SK-MEL-5 (cell line): ENCODE results near the gene LY6G6D. TPM values are rescaled to one million over a fixed set of nuclear protein-coding genes. Genes with fewer than 3 reads are reported as not detected.

ENCODE experiments used
- DNase-seq: peaks from one replicate; pipeline ENCODE4 v3.0.0-alpha.2; 2016; ENCODE audit warnings: low read depth, low spot score
- in situ Hi-C: cut with HindIII; loops from 2 replicates; pipeline ENCODE4 v1.10.0; 2016; ENCODE audit warnings: low sequenced_read_pairs, high pct_unique_total_duplicates, low pct_unique_long_range_greater_than_20kb
- total RNA-seq: library from RNA; depleted of rRNA; stranded (reverse); fragments of >200 nt; shearing (Covaris generic); gene quantifications from 2 replicates; pipeline ENCODE4 v1.2.3, GENCODE V29; 2014

The LY6G6D gene
- total RNA-seq, 1 experiment from 2014 or later: not detected

GRCh38 chr6:31740397-31741223 lies 25.5 kb downstream of the LY6G6D start:
- in situ Hi-C loops: no loop called here
- DNase-seq: no peak

- in situ Hi-C loops: no loop called here
- DNase-seq: no peak
Observed at GRCh38 chr6:31741815-31742214, 26.7 kb downstream of the LY6G6D start.

- in situ Hi-C loops: no loop called here
- DNase-seq: no peak
Observed at GRCh38 chr6:31742894-31743293, 27.7 kb downstream of the LY6G6D start.

GRCh38 chr6:31744422-31744821 lies 29.3 kb downstream of the LY6G6D start:
- in situ Hi-C loops: no loop called here
- no peak for DNase-seq

- in situ Hi-C loops: no loop called here
- DNase-seq: no peak
Observed at GRCh38 chr6:31749301-31750036, 34.3 kb downstream of the LY6G6D start.

GRCh38 chr6:31750411-31751022 lies 35.4 kb downstream of the LY6G6D start:
- in situ Hi-C loops: no loop called here
- no peak for DNase-seq

- in situ Hi-C loops: no loop called here
- no peak for DNase-seq
Observed at GRCh38 chr6:31752739-31753319, 37.7 kb downstream of the LY6G6D start.

- in situ Hi-C loops: no loop called here
- no peak for DNase-seq
Observed at GRCh38 chr6:31758281-31758680, 43.1 kb downstream of the LY6G6D start.

- no peak for DNase-seq
- in situ Hi-C loops: no loop called here
Observed at GRCh38 chr6:31760790-31761189, 45.6 kb downstream of the LY6G6D start.

GRCh38 chr6:31761343-31761742 lies 46.2 kb downstream of the LY6G6D start:
- no peak for DNase-seq
- in situ Hi-C loops: no loop called here

- no peak for DNase-seq
- in situ Hi-C loops: no loop called here
Observed at GRCh38 chr6:31762356-31762755, 47.2 kb downstream of the LY6G6D start, which contains the start of gene SAPCD1. SAPCD1 (plus strand) TSS chr6:31762656; CDS start chr6:31763055, 399 bp downstream.

- DNase-seq: no peak
- in situ Hi-C loops: no loop called here
Observed at GRCh38 chr6:31762878-31763618, 47.9 kb downstream of the LY6G6D start.

- peak; percentile 65 for DNase-seq
Observed at GRCh38 chr6:31763619-31763940, 48.4 kb downstream of the LY6G6D start.

GRCh38 chr6:31764198-31764597 lies 49.0 kb downstream of the LY6G6D start:
- in situ Hi-C loops: no loop called here
- DNase-seq: no peak

More at GRCh38 chr6:31763619-31763940, 48.4 kb downstream of the LY6G6D start:
- in situ Hi-C loops: no loop called here

- in situ Hi-C loops: no loop called here
Observed at GRCh38 chr6:31765559-31765909, 50.4 kb downstream of the LY6G6D start.

GRCh38 chr6:31765910-31766794 lies 51.0 kb downstream of the LY6G6D start:
- peak; percentile 19 for DNase-seq
- in situ Hi-C loops: no loop called here

More at GRCh38 chr6:31765559-31765909, 50.4 kb downstream of the LY6G6D start:
- no peak for DNase-seq
